ENCODE results near the gene PPIL1. TPM values are rescaled to one million over a fixed set of nuclear protein-coding genes. Genes with fewer than 3 reads are reported as not detected.

PPIL1 gene
- 34.9 and 38.1 TPM in 2 replicates for total RNA-seq

DNA sequence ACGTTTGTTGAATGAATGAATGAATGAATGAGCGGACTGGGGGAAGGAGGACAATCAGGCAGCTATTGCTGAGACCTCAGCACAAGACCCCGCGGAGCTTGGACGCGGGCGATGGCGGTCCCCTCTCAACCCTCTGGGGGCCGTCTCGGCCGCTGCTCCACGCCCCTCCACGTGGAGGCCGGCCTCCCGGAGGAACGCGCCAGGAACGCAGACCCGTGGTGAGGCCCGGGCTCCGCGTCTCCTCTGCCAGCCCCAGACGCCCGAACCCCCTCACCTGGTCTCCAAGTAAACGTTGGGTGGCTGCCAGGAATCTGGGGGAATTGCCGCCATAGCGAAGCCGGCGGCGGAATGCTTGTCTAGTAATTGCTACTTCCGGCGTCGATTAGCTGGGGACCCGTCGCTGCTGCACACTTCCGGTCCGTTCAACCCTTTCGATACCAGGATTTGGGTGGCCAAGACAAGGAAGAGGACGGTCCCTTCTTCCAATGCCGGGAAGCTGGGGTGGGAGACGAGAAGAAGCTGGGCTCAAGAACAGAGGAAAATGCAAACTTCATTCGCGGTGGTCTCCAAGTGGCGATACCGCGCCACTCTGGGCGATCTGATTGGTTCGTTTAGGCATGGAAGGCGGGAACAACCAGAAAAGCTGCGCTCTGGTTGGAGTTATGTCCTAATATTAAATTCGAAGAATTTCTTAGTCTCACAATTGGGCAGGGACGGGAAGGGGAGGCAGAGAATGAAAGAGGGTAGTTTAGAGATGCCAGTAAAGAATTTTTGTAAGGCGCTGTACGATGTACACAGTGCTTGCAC, at the start of gene PPIL1:
Gene PPIL1, minus strand, starts transcription at position 361 of the 807 bp plus-strand sequence. Its CDS starts 31 bp downstream, at position 330.

DNA sequence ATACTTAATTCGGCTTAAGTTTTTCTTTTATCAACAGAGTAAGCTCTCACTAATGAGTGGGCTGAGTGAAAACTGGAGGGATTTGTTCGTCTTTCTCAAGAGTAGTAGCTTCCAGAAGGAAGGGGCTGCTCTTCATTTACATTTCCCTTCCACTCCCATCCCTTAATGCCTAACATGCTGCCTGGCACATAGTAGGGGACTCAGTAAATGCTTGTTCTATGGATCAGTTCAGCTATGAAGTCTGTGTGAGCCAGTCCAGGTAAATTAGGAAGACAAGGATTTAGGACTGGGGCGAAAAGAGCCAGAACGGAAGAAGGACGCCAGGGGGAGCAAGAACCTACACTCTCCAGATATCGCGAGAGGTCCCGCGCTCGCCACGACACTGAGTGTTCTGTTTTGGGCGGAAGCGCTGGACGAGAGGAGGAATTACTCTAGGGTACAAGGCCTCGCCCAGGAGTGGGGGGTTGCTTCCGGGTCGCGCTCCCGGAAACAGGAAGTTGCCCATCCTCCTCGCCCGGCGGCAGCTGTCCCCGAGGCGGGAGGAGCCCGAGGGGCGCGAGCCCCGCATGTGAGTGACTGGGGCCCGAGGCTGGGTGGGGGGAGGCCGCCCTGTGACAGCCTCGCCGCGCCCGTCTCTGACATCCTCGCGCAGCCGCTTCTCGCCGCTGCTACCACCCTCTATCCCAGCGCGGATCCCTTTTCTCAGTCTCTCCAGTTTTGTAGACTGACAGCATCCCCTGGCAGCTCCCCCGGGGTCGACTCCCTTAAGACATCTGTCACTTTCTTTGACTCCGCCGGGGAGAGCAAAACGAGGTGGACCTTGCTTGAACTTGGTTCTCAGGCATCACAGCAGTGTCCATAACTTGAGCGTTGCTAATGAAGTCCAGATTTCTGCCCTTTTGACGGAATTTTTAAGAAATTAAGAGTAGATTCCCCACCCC, 11.1 kb upstream of the PPIL1 start, which contains the start of gene C6orf89:
Gene C6orf89, plus strand, starts transcription at position 492 of the 941 bp plus-strand sequence. CDS start 13,493 bp downstream, outside the sequence.

DNA sequence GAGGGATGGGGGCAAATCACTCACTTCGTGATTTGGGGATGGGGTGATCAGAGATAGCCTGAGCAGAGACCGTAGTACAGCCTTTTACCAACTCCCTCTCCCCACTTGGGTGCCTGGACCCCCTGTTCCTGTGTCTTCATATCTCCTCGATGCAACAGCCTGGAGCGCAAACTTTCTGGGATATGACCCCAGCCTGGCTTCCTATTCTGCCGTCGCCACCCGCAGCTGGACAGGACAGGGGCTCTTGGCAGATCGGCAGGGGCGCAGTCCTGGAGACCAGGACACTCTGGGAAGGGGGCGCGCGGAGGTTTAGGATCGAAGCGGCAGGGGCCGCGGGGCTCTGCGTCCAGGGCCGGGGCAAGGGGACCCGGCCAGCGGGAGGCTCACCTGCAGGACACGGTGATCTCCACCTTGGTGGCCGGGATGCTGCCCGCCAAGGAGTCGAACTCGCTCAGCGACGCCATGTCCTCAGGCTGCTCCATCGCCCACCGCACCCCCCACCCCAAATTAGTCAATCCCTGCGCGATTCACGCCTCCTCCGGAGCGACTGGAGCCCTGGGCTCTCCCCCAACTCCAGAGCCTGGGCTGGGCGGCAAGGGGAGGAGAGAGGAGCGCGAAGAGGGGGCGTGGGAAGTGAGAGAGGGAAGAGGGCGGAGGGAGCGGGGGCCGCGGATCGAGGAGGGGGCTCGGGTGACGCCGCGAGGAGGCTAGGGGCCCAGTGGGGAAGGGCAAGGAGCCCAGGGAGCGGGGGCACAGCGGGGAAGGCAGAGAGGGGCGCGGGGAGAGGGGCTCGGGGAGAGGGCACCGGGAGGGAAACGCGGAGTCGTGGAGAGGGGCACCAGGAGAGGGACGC, 35.5 kb downstream of the PPIL1 start, which contains the start of gene CPNE5:
Gene CPNE5, minus strand, starts transcription at position 549 of the 853 bp plus-strand sequence. Its CDS starts 67 bp downstream, at position 482.

Other genes starting within 250 kb of the PPIL1 start
- gene CDKN1A, start 196.1 kb downstream of the PPIL1 start, total RNA-seq, result 196 and 290 TPM in 2 replicates
- gene RAB44, start 177.0 kb downstream of the PPIL1 start, total RNA-seq, result under 0.01 TPM in 1 of 2 replicates, not detected in the other
- 10.1 and 23.5 TPM in 2 replicates for gene CPNE5, start 35.4 kb downstream of the PPIL1 start, total RNA-seq
- gene C6orf89, start 11.1 kb upstream of the PPIL1 start, total RNA-seq, result 40.8 and 41.3 TPM in 2 replicates
- not detected in 2 replicates for gene PI16, start 79.9 kb upstream of the PPIL1 start, total RNA-seq
- gene MTCH1, start 111.4 kb upstream of the PPIL1 start, total RNA-seq, result 275 and 301 TPM in 2 replicates
- not detected in 2 replicates for gene FGD2, start 130.9 kb upstream of the PPIL1 start, total RNA-seq

Measured in vein endothelial cell (primary cell).